GM06990 (cell line): ENCODE results near the gene ARHGAP25.

Experiments
- DNase-seq: peaks from one replicate; pipeline ENCODE4 v3.0.0-alpha.2; 2011; ENCODE audit not compliant: insufficient read length; ENCODE audit errors: extremely low read depth
- H3K27me3 ChIP-seq: replicated peaks from 2 replicates; pipeline ENCODE4 v1.6.0; 2011; ENCODE audit warnings: low read length; ENCODE audit not compliant: control insufficient read depth, insufficient read depth
- H3K36me3 ChIP-seq: 2 replicates; pipeline ENCODE4 v1.5.1; 2011; ENCODE audit warnings: low read length; ENCODE audit not compliant: control insufficient read depth, insufficient read depth
- H3K4me3 ChIP-seq: replicated peaks from 2 replicates; pipeline ENCODE4 v1.5.1; 2011; ENCODE audit warnings: low read depth, mild to moderate bottlenecking, control low read depth, low read length
- CTCF ChIP-seq: IDR thresholded peaks from 2 replicates; pipeline ENCODE4 v1.5.1; 2011; ENCODE audit warnings: low read length, control low read depth, mild to moderate bottlenecking, inconsistent platforms; ENCODE audit not compliant: insufficient read depth, poor library complexity, severe bottlenecking

ARHGAP25 gene

GRCh38 chr2:68779595-68779994 lies 45.0 kb downstream of the ARHGAP25 start:
- TF ChIP-seq CTCF = no peak
- Histone ChIP-seq H3K27me3 (peaks cover 2% of the 10 kb centered on the region), H3K4me3 (no peak overlapping the region), H3K36me3 (peaks cover 2% of the 10 kb centered on the region; the same call in 1 of the 2 replicates)
- DNase-seq = no peak

GRCh38 chr2:68784188-68784587 lies 49.6 kb downstream of the ARHGAP25 start:
- H3K4me3 ChIP-seq = no peak overlapping the region
- no peak for TF ChIP-seq CTCF
- peaks cover 3% of the 10 kb centered on the region; the same call in 1 of the 2 replicates for H3K36me3 ChIP-seq
- peaks cover 2% of the 10 kb centered on the region for H3K27me3 ChIP-seq
- DNase-seq = no peak

- DNase-seq = no peak
- no peak for TF ChIP-seq CTCF
- Histone ChIP-seq H3K4me3 (no peak overlapping the region), H3K27me3 (peaks cover 2% of the 10 kb centered on the region), H3K36me3 (peaks cover 3% of the 10 kb centered on the region; the same call in 1 of the 2 replicates)
Observed at GRCh38 chr2:68784915-68785314, 50.3 kb downstream of the ARHGAP25 start.

GRCh38 chr2:68787356-68787755 lies 52.7 kb downstream of the ARHGAP25 start:
- Histone ChIP-seq H3K4me3 (no peak overlapping the region), H3K27me3 (no peaks in the 10 kb centered on the region; the same call in none of the 2 replicates), H3K36me3 (0 out of 2 replicates have a peak, but pooled peaks cover 1% of the 10 kb centered on the region)
- no peak for TF ChIP-seq CTCF
- DNase-seq = no peak

GRCh38 chr2:68789603-68790002 lies 55.0 kb downstream of the ARHGAP25 start:
- Histone ChIP-seq H3K36me3 (0 out of 2 replicates have a peak, but pooled peaks cover 1% of the 10 kb centered on the region), H3K27me3 (no peaks in the 10 kb centered on the region; the same call in 1 of the 2 replicates), H3K4me3 (no peak overlapping the region)
- no peak for TF ChIP-seq CTCF
- peak; percentile 82 for DNase-seq

GRCh38 chr2:68790600-68790999 lies 56.0 kb downstream of the ARHGAP25 start:
- Histone ChIP-seq H3K27me3 (no peaks in the 10 kb centered on the region; the same call in 1 of the 2 replicates), H3K4me3 (no peak overlapping the region), H3K36me3 (no peaks in the 10 kb centered on the region)
- no peak for TF ChIP-seq CTCF
- DNase-seq = no peak
